GM21515 (cell line): ENCODE measurements around the gene SNX7.

Experiments used
- ATAC-seq: cut with Tn5 transposase; IDR thresholded peaks from one replicate; pipeline ENCODE4 v1.9.1; 2021; ENCODE audit not compliant: unreplicated experiment

Gene SNX7

GRCh38 chr1:98763488-98764150, 102.1 kb downstream of the SNX7 start:
- ATAC-seq = no peak

DNA sequence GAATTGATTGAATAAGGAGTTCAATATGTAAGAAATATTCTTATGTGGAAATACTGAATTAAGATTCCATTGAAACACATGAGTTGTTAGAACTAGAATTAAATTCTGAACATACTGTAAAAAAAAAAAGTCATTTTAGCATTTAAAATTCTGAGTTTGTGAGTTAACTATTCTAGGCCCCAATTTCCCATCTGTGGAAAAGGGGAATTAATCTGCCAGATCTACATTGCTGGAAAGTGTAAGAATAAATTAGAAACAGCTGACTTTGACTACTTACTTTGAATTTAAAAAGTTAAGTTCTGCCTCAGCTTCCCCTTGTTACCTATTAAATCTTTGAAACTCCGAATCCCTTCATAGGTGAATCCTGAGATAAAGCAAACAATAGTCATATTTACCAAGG, 103.0 kb downstream of the SNX7 start:
- no peak for ATAC-seq

DNA sequence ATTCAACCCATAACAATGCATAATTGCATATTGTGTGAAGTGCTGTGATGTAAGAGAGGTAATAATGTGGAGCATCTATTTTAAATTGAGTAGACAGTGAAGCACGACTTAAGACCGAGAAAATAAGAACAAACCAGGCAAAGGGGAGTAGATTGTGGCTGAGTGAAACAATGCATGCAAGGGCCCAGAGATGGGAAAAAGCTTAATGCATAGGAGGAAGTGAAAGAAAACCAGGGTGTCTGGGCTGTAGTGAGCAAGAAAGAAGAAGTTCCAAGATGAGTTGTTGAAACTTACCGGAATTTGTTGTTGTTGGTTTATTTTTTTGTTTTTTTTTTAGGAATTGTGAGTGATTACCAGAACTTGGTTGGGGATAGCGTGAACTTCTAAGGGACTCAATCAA, 104.7 kb downstream of the SNX7 start:
- ATAC-seq = peak; percentile 89

GRCh38 chr1:98769162-98769561, 107.6 kb downstream of the SNX7 start:
- ATAC-seq = no peak

DNA sequence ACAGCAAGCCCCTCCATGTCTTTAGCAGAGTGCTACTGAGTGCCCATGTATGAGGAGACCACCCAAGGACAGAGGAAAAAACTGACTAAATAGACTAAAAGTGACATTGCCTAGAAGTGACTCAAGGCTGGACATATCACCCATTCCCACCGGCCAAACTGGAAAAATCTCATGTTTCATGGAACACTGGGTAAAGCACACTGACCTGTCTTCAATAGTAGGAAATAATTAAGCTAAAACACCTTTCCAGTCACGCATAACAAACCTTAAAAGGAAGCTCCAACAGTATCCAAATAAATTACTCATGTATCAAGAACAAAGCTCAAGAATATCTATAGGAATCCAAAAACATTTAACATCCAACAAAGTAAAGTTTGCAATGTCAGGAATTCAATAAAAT, 120.4 kb downstream of the SNX7 start:
- no peak for ATAC-seq

- no peak for ATAC-seq
These were observed 122.3 kb downstream of the SNX7 start for GRCh38 chr1:98783821-98784220.

GRCh38 chr1:98791498-98791897, 130.0 kb downstream of the SNX7 start:
- no peak for ATAC-seq

DNA sequence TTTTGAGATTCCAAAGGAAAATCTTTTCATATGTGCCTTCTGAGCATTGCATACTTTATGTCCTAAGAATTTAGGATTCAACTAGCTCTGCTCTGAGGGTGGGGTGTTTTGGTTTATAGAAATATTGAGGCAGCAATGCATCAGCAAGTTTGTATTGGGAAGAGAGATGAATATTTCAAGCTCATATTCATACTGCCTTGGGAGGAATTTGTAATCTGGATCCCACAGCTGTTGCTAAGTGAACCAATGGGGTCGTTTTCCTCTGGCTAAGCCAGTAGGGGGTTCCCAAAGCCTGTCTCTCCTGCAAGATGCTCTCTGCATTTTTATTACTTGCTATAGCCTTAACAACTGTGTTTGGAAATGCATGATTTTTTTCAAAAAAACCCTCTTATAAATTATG, 130.6 kb downstream of the SNX7 start:
- ATAC-seq = no peak

- no peak for ATAC-seq
These were observed 131.6 kb downstream of the SNX7 start for GRCh38 chr1:98793136-98793535.

GRCh38 chr1:98794196-98794886, 132.8 kb downstream of the SNX7 start:
- peak; percentile 96 for ATAC-seq

- ATAC-seq = no peak
These were observed 134.5 kb downstream of the SNX7 start for GRCh38 chr1:98796049-98796448.

- no peak for ATAC-seq
These were observed 136.0 kb downstream of the SNX7 start for GRCh38 chr1:98797506-98797905.
